GM18951 (cell line): ENCODE measurements around the gene SIGLEC6.

Experiments used
- POLR2A ChIP-seq: IDR thresholded peaks from 4 replicates; pipeline ENCODE4 v1.6.1; 2011; ENCODE audit warnings: mild to moderate bottlenecking; ENCODE audit not compliant: insufficient read length, insufficient read depth; ENCODE audit errors: extremely low read depth
- in situ Hi-C: fragments of 300-500 bp; cut with MboI; formaldehyde crosslinking; loops from one replicate; pipeline ENCODE4 v1.12.0; 2022; ENCODE audit warnings: low sequenced_read_pairs, mixed read lengths, inconsistent platforms; ENCODE audit not compliant: unreplicated experiment

The SIGLEC6 gene

DNA sequence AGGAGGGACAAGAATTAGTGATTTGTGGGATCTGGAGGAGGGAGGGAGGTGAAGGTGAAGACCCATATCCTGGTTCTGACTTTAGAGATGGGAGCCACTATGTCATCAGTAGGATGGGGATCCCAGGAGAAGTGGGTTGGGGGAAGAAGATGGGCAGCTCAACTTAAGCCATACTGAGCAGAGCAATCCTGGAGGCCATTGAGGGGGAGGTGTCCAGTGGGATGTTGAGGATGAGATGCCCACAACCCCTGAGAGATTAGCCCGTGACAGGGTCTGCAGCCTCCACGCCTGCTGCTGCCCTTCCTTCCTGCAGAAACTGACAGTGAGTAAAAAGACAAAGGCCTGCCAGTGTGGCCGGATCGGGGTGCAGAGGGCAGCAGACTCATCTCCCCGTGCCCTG lies 11.2 kb upstream of the SIGLEC6 start:
- TF ChIP-seq POLR2A: no peak
- in situ Hi-C loops: no loop called here

DNA sequence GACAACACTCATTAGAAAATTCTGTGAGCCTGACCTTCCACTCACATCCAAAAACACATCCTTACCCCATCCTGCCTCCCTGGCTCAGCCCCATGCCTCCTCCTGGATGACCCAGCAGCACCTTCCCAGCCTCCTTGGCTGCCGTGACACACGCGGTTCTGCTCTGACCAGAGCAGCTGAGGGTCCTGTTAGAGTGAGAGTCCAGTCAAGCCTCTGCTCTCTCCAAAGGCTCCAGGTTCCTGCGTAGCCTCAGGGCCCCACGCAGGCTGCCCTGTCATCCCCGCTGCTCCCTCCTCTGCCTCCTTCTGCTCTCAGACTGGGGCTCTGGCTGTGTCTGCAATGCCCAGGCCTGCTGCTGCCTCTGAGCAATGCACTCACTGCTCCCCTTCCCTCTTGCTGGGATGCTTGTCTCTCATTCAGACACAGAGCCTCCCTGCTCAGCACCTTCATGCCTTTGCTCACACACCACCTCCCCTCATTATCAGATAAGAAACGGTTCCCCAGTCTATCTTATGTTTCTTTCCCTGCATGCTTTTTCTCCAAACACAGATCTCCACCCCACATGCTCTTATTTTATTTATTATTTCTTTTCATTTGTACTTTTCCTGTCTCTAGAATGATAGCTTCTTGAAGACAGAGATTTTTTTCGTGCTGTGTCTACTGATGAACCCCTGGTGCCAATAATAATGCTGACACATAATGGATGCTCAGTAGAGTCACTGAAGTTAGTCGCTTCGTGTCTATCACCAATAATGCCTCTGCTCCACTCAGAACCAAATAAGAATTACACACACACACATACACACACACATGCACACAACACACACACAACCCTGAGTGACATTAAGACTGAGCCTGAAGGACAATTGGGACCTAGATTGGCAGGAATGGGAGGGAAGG lies 10.2 kb upstream of the SIGLEC6 start:
- no peak for TF ChIP-seq POLR2A
- in situ Hi-C loops: no loop called here

DNA sequence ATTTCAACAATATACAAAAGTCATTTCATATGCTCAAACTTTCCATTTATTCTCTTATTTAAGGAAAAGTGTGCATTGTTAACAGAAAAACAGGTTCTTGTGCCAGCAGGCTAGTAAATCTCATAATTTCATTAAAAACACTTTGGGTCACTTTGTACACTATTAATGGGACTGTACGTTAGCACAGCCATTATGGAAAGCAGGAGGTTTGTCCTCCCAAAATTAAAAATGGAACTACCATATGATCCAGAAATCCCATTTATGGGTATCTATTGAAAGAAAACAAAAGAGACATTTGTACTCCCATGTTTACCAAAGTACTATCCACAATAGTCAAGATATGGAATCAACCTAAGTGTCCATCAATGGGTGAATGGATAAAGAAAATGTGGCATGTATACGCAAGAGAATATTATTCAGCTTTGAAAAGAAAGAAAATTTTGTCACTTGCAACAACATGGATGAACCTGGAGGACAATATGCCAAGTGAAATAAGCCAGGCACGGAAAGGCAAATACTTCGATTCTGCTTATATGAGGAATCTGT lies 8.4 kb upstream of the SIGLEC6 start:
- in situ Hi-C loops: no loop called here
- TF ChIP-seq POLR2A: no peak

DNA sequence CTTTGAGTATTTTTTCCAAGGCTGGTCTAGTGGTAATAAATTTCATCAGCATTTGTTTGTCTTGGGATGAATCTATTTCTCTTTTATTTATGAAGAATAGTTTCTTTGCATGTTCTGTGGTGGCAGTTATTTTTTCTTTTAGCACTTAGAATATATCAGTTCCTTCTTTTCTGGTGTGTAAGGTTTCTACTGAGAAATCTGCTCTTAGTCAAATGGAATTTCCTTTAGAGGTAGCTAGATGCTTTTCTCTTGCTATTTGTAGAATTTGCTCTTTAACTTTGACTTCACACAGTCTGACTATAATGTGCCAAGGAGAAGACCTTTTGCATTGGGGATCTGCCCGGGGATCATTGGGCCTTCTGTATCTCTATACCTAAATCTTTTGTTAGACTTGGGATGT lies 4.1 kb upstream of the SIGLEC6 start:
- in situ Hi-C loops: no loop called here
- TF ChIP-seq POLR2A: no peak

DNA sequence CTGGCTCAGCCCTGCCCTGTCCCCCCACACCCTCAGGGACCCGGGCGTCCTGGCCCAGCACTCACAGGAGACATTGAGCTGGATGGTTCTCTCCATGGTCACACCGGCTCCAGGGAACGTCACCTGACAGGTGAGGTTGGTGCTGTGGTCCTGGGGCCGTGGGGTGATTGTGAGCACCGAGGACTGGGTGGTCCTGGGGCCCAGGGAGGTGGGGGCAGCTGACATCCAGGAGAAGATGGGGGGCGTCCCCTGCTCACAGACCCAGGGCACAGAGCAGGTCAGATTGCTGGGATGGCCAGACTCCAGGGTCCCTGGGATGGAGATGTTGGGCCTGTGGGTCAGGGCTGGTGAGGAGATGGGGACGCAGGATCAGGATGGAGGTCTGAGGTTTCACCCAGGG lies 854 bp downstream of the SIGLEC6 start:
- in situ Hi-C loops: no loop called here
- no peak for TF ChIP-seq POLR2A

DNA sequence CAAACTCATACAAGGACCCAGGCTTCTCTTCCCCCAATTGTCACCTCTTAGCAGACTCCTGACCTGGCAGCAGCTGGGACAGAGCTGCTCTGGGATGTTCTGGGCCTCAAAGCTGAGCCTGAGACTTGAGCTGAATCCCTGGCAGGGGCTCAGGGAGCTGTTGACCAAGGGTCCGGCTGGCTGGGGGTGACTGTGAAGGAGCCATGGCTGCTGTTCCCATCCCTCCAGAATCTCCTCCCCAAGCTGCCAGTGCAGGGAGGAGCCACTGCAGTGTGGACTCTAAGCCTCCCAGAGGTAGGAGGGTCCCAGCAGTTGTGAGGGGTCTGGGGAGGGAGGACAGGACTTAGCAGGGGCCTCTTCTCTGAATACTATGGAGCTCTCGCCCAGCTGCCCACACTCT lies 2.2 kb downstream of the SIGLEC6 start:
- TF ChIP-seq POLR2A: no peak
- in situ Hi-C loops: no loop called here

DNA sequence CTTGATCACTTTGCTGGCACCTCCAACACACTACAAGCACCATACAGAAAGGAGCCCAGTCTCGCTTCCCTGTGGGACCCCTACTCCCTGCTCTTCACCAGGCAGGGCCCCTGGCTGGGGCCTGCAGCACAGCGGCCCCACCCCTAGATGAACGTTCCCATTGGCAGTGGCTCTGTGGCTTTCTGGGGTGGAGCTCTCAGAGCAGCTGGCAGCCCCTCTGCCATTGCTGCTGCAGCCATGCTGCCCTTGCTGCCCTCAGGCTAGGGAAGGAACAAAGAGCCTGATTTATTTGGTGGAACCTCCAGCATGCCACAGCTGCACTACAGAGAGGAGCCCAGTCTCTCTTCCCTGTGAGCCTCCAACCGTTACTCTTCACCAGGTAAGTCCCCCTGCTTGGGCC lies 5.8 kb downstream of the SIGLEC6 start:
- no peak for TF ChIP-seq POLR2A
- in situ Hi-C loops: no loop called here

DNA sequence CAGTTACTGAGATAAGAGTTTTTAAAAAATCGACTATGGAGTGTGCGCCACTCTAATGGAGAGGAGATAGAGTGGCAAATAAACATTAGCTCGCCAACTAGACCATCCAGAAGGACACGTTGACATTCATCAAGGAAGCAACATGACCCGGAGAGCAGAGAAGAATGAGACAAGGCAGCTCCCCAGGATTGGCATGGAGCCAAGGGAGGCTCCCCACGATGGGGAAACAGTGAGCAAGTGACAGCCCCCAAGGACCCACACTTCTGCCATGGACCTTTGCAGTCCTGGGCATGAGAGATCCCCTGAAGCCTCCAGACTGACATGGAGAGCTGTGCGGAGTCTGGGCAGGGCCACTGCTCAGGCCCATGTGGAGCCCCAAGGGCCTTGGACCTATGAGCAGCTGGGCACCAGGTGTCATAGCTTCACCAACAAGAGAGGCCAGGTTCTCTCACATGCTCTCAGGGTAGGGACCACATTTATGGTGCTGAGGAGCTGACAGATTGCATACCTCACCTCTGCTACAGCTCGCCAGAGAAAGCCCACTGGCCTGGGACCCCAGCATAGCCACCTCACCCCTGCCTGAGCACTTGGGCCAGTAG lies 6.7 kb downstream of the SIGLEC6 start:
- no peak for TF ChIP-seq POLR2A
- in situ Hi-C loops: no loop called here

DNA sequence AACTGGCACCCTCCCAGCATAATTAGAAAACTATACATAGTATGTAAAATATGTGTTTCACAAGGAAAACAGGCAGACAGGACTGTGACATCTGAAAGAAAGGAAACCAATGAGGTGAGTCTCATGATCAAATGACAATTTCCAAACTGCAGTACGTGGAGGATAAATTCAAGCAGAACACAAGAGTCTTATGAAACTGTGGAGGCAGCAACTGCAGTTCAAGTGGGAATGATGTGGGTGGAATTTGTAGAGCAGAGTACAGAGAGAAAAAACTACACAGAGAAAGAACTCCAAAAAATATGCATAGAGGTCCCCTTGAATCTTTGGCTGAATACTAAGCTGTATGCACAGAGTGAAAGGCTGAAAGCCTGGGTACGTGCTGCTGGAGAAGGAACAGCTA lies 9.7 kb downstream of the SIGLEC6 start:
- TF ChIP-seq POLR2A: no peak
- in situ Hi-C loops: no loop called here

DNA sequence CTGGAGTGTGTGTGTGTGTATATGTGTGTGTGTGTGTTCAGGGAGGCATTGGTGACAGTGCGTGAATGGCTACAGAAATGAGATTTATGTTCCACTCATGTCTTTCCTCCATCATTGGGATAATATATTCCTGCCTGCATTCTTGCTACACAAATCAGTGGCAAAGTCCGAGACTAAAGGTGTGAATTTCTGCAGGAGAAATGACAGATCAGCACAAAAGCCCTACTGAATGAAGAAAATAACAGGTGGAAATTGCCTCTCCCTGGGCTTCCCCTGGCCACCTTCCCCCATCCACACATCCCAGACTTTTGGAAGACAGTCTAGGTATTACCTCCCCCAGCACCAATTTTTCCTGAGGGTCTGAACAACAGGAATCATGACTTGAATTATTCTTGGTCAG lies 10.1 kb downstream of the SIGLEC6 start:
- no peak for TF ChIP-seq POLR2A
- in situ Hi-C loops: no loop called here

DNA sequence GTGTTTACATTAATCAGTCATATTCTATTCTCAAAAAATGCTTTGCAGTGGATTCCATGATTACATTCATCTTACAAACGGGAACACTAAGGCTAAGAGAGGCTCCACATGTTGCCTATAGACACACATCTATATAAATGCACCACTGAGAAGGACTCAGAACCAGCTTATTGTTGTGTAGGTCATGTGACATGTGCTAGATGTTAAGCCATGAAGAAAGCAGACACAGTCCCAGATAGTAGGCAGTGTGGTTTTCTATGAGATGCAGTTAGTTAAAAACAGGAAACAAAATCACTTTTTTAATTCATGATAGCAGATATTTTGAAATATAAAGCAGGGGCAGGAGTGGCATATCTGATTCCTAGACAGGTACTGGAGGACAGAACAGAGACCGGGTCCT lies 10.7 kb downstream of the SIGLEC6 start:
- in situ Hi-C loops: no loop called here
- TF ChIP-seq POLR2A: no peak

DNA sequence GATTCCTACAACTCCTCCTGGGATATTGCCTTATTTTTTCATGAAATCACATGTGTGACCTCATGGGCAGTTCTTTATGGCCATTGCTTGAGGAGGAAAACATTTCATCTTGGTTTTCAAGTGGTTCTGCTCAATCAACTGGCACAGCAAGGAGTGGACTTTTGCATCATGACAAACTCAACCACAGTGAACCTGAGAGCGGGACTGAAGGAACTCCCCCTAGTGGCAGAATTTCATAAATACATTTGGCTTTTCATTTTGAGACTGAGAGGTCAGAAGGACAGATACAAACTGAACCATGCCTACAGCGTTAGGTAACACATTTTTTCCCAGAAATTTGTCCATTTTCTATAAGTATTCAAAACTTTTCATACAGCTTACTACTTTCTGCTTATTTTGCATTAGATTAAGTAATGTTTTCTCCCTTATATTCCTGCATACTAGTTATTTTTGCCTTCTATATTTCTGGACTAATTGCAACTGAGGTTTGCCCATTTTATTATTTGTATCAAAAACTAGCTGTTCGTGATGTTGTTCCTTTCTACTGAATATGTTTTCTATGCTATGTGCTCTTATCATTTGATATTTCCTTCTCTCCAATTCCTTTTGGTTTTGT lies 16.5 kb downstream of the SIGLEC6 start:
- TF ChIP-seq POLR2A: no peak

DNA sequence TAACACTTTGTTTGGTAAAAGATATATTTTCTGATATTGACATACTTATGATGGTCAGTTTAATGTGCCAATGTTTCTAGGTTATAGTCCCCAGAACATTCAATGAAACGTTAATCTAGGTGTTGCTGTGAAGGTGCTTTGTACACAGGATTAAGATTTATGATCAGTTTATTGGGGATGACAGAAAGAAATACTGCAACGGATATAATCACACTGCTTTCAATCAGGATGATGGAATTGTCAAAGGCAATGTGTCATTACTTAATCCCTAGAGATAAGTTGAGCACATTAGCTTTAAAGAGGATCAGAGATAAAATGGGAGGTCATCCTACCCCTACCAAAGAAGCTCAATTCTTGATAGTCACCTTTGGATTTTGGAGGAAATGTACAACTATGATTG lies 17.5 kb downstream of the SIGLEC6 start:
- in situ Hi-C loops: no loop called here
- TF ChIP-seq POLR2A: no peak

More for the DNA sequence above, 16.5 kb downstream of the SIGLEC6 start:
- in situ Hi-C loops: no loop called here

DNA sequence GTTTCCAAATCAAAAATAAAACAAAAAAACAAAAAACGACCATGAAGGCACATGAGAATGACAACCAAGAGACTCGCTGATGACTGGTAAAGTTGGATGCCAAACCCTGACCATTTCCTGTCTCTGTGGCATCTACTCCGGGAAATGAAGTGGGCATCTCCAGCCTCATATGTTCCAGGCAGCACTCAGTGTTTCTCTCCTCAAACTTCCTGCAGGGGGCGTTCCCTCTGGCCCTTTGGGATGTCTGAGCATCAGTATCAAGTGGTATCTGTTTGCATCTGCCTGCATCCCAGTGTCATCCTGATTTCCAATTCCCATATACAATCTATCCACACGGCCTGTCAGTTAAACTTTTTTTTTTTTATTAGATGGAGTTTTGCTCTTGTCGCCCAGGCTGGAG lies 20.1 kb downstream of the SIGLEC6 start:
- in situ Hi-C loops: no loop called here
- no peak for TF ChIP-seq POLR2A
